B cell (primary cell): ENCODE data around the gene NSD1. TPM values are rescaled to one million over a fixed set of nuclear protein-coding genes. Genes with fewer than 3 reads are reported as not detected.

Experiments used
- ATAC-seq: fragments of 200-7000 bp; cut with Tn5 transposase; one replicate; pipeline ENCODE4 v1.10.0; 2021; ENCODE audit warnings: low read depth, mild to moderate bottlenecking, moderate number of reproducible peaks, moderate library complexity
- CTCF ChIA-PET: fragments of 350-600 bp; sonication (Branson Sonifier 250); formaldehyde crosslinking; loops from one replicate; lab custom pipeline; 2021; ENCODE audit warnings: antibody characterized with exemption, inconsistent platforms; lab: Charles Lee
- POLR2A ChIA-PET: fragments of 350-600 bp; sonication (Branson Sonifier 250); formaldehyde crosslinking; loops from one replicate; lab custom pipeline; 2021; ENCODE audit warnings: antibody characterized with exemption; lab: Charles Lee
- DNase-seq: peaks from one replicate; pipeline ENCODE4 v3.0.0; 2013
- H2AFZ ChIP-seq: 2 replicates; pipeline ENCODE4 v1.6.1; 2012; ENCODE audit warnings: mild to moderate bottlenecking, low read depth, low read length; ENCODE audit not compliant: insufficient read depth, poor library complexity, severe bottlenecking
- H3K27ac ChIP-seq, 2 donors: 1 replicate in 1 of 2; 2 replicates in 1 of 2; pipeline ENCODE4 v1.5.1; 2012 to 2013; ENCODE audit warnings: low read length in 2 of 2, mild to moderate bottlenecking in 2 of 2, moderate library complexity in 1 of 2
- H3K27me3 ChIP-seq, 4 experiments: fragments of 200-600 bp in 1 of 4; sonication (generic) in 1 of 4; replicated peaks in 1 of 4; 1 replicate in 2 of 4; 2 replicates in 2 of 4; pipeline versions ENCODE4 v1.6.1 to v1.7.0; 2013 to 2016; ENCODE audit warnings: low read length in 3 of 4, mild to moderate bottlenecking in 2 of 4, mixed read lengths in 1 of 4, moderate library complexity in 1 of 4; ENCODE audit not compliant: insufficient read depth in 4 of 4, control insufficient read depth in 3 of 4; ENCODE audit errors: control extremely low read depth in 1 of 4
- H3K36me3 ChIP-seq, 2 experiments: replicated peaks in 1 of 2; 1 replicate in 1 of 2; 2 replicates in 1 of 2; pipeline versions ENCODE4 v1.6.1 to v1.7.1; 2013; ENCODE audit warnings: low read length in 1 of 2; ENCODE audit not compliant: insufficient read depth in 2 of 2, control insufficient read depth in 1 of 2; ENCODE audit errors: control extremely low read depth in 1 of 2, extremely low read depth in 1 of 2
- H3K4me1 ChIP-seq, 2 donors: fragments of 200-600 bp in 1 of 2; sonication (generic) in 1 of 2; 1 replicate in 1 of 2; 2 replicates in 1 of 2; pipeline versions ENCODE4 v1.5.1 to v1.6.1; 2013 to 2017; ENCODE audit warnings: low read length in 2 of 2; ENCODE audit not compliant: control insufficient read depth in 2 of 2, insufficient read depth in 2 of 2
- H3K4me2 ChIP-seq: replicated peaks from 2 replicates; pipeline ENCODE3; 2012; ENCODE audit warnings: mild to moderate bottlenecking, low read depth, low read length; ENCODE audit not compliant: poor library complexity, severe bottlenecking
- H3K4me3 ChIP-seq, 5 experiments: fragments of 200-600 bp in 1 of 5; sonication (generic) in 1 of 5; 1 replicate in 3 of 5; 2 replicates in 2 of 5; pipeline versions ENCODE4 v1.5.1 to v1.7.0; 2011 to 2016; ENCODE audit warnings: low read length in 4 of 5, mild to moderate bottlenecking in 4 of 5, low read depth in 2 of 5, control low read depth in 1 of 5, moderate library complexity in 1 of 5; ENCODE audit not compliant: insufficient read depth in 1 of 5; ENCODE audit errors: control extremely low read depth in 1 of 5, extremely low read depth in 1 of 5
- H3K79me2 ChIP-seq: fragments of 200-600 bp; sonication (generic); one replicate; pipeline ENCODE4 v1.6.0; 2016; ENCODE audit warnings: low read length; ENCODE audit not compliant: control insufficient read depth, insufficient read depth
- H3K9ac ChIP-seq: fragments of 200-600 bp; sonication (generic); 2 replicates; pipeline ENCODE4 v1.6.1; 2017; ENCODE audit warnings: mild to moderate bottlenecking, low read length, moderate library complexity
- H3K9me3 ChIP-seq, 3 donors: one replicate each; pipeline versions ENCODE4 v1.6.1 to v1.7.1; 2013; ENCODE audit warnings: low read length in 2 of 3; ENCODE audit not compliant: control insufficient read depth in 2 of 3, insufficient read depth in 1 of 3; ENCODE audit errors: control extremely low read depth in 1 of 3
- H4K20me1 ChIP-seq: 2 replicates; pipeline ENCODE4 v1.6.0; 2012; ENCODE audit warnings: mild to moderate bottlenecking, low read length; ENCODE audit not compliant: insufficient read depth, control insufficient read depth, poor library complexity, severe bottlenecking
- H3K27ac Mint-ChIP-seq: one replicate; pipeline ENCODE4 v1.8.0; 2021; ENCODE audit warnings: mixed read lengths
- H3K27me3 Mint-ChIP-seq: one replicate; pipeline ENCODE4 v1.8.0; 2021; ENCODE audit warnings: mixed read lengths
- H3K4me1 Mint-ChIP-seq: one replicate; pipeline ENCODE4 v1.8.0; 2021; ENCODE audit warnings: mixed read lengths
- H3K4me3 Mint-ChIP-seq: one replicate; pipeline ENCODE4 v1.8.0; 2021; ENCODE audit warnings: mixed read lengths
- H3K9me3 Mint-ChIP-seq: one replicate; pipeline ENCODE4 v1.8.0; 2022; ENCODE audit warnings: mixed read lengths; ENCODE audit not compliant: insufficient read depth
- CTCF ChIP-seq: fragments of 200-600 bp; IDR thresholded peaks from one replicate; pipeline ENCODE4 v1.8.0; 2022; ENCODE audit warnings: antibody characterized with exemption, mild to moderate bottlenecking
- EZH2 ChIP-seq: IDR thresholded peaks from 2 replicates; pipeline ENCODE4 v1.6.1; 2012; ENCODE audit warnings: borderline replicate concordance, low read depth, mild to moderate bottlenecking, moderate library complexity, low read length; ENCODE audit not compliant: insufficient read depth, poor library complexity, severe bottlenecking
- WGBS: methylation state at CpG from one replicate; pipeline ENCODE4 v1.1.5; 2013; ENCODE audit warnings: missing lambda C conversion rate; ENCODE audit not compliant: insufficient coverage; 5-methylcytosine and 5-hydroxymethylcytosine counted together
- intact Hi-C: fragments of 100-400 bp; cut with micrococcal nuclease; formaldehyde crosslinking; loops from one replicate; pipeline ENCODE4 v1.10.0; 2022
- polyA plus RNA-seq: library from polyadenylated mRNA; depleted of rRNA; stranded (reverse); fragments of >200 nt; gene quantifications from 2 replicates; pipeline ENCODE4 v1.2.3, GENCODE V29; 2012
- total RNA-seq, 2 donors: library from RNA; stranded (reverse); fragments of 120-200 nt in 1 of 2; gene quantifications; 1 replicate in 1 of 2; 2 replicates in 1 of 2; pipeline versions ENCODE4 v1.2.3 to v1.2.4, GENCODE V29; 2013 to 2022

The NSD1 gene
- total and polyA plus RNA-seq, 2 donors (not counting 1 experiment from before 2014, with no cell fraction given): 10.8 to 145 TPM

DNA sequence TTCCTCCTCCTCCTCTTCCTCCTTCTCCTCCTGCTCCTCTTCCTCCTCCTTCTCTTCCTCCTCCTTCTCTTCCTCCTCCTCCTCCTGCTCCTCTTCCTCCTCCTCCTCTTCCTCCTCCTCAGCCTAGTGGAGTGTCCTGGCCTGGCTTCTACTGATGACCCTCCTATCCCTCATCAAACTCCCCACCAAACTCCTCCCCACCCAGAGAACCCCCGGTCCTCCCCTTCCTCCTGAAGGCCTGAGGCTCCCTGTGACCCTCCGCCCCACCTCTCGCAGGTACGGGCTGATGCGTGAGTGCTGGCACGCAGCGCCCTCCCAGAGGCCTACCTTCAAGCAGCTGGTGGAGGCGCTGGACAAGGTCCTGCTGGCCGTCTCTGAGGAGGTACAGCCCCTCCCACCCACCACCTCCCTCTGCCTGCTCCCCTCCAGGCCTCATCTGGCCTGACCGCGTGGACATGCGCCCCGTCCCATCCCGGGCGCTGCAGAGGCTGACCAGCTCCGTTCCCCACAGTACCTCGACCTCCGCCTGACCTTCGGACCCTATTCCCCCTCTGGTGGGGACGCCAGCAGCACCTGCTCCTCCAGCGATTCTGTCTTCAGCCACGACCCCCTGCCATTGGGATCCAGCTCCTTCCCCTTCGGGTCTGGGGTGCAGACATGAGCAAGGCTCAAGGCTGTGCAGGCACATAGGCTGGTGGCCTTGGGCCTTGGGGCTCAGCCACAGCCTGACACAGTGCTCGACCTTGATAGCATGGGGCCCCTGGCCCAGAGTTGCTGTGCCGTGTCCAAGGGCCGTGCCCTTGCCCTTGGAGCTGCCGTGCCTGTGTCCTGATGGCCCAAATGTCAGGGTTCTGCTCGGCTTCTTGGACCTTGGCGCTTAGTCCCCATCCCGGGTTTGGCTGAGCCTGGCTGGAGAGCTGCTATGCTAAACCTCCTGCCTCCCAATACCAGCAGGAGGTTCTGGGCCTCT lies 36.3 kb upstream of the NSD1 start:
- Mint-ChIP-seq H3K27ac (no peak overlapping the region), H3K27me3 (no peaks in the 10 kb centered on the region), H3K9me3 (no peaks in the 10 kb centered on the region), H3K4me3 (no peak overlapping the region), H3K4me1 (no peaks in the 10 kb centered on the region)
- no peaks in the 10 kb centered on the region for H3K36me3 ChIP-seq
- WGBS: 93% methylated on average over 30 of the region's 30 CpGs
- intact Hi-C loops: no loop called here
- no peak for ATAC-seq
- POLR2A ChIA-PET: no interaction called here
- H3K9ac ChIP-seq: no peak overlapping the region
- no peaks in the 10 kb centered on the region for H3K27me3 ChIP-seq
- H3K79me2 ChIP-seq: no peaks in the 10 kb centered on the region
- no peaks in the 10 kb centered on the region for H3K9me3 ChIP-seq
- CTCF ChIA-PET: interaction anchor here (0.8 to 1.9 kb wide), 3 partner anchors 13 to 16 kb away, joined by 3 to 6 read pairs (median 4); no protein-coding TSS in a partner anchor
- no peak for DNase-seq
- H2AFZ ChIP-seq: no peak overlapping the region
- no peaks in the 10 kb centered on the region for H3K4me1 ChIP-seq
- H3K4me3 ChIP-seq: no peak overlapping the region
- no peak overlapping the region for H3K4me2 ChIP-seq
- H3K27ac ChIP-seq: no peak overlapping the region
- no peaks in the 10 kb centered on the region for H4K20me1 ChIP-seq
- no peak for TF ChIP-seq EZH2
- no peak for TF ChIP-seq CTCF

DNA sequence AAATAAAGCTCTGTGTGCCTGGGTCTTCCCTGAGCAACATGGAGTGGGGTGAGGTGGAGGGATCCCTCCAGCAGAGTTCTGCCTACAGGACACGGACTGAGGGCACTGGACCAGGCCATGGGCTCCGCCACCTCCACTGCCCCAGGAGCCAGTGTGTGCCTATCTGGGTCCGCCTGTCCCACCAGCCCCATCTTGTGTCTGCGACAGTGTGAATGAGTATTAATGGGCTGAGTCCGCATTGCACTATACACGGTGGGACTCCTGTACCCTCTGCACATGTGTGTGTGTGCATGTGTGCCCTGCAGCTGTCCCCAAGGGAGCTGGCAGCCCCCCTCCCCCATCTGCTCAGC lies 35.5 kb upstream of the NSD1 start:
- H3K9me3 ChIP-seq: no peaks in the 10 kb centered on the region
- Mint-ChIP-seq H3K4me1 (no peaks in the 10 kb centered on the region), H3K9me3 (no peaks in the 10 kb centered on the region), H3K27ac (no peak overlapping the region), H3K27me3 (no peaks in the 10 kb centered on the region), H3K4me3 (no peak overlapping the region)
- no peaks in the 10 kb centered on the region for H3K4me1 ChIP-seq
- no peak overlapping the region for H3K4me2 ChIP-seq
- ChIA-PET POLR2A (no interaction called here), CTCF (interaction anchor here (0.8 to 2.4 kb wide), 4 partner anchors 12 to 26 kb away, joined by 3 to 6 read pairs (median 4); no protein-coding TSS in a partner anchor)
- H3K27ac ChIP-seq: no peak overlapping the region
- no peak overlapping the region for H3K9ac ChIP-seq
- H3K4me3 ChIP-seq: no peak overlapping the region
- H3K79me2 ChIP-seq: no peaks in the 10 kb centered on the region
- intact Hi-C loops: no loop called here
- DNase-seq (no peak), ATAC-seq (no peak)
- no peak overlapping the region for H2AFZ ChIP-seq
- H3K27me3 ChIP-seq: no peaks in the 10 kb centered on the region
- no peak for TF ChIP-seq EZH2
- no peaks in the 10 kb centered on the region for H3K36me3 ChIP-seq
- 94% methylated on average over 6 of the region's 6 CpGs for WGBS
- H4K20me1 ChIP-seq: no peaks in the 10 kb centered on the region
